ENCODE measurements around the gene TSSK3.

The TSSK3 gene

GRCh38 chr1:32413507-32414185 is 51.3 kb downstream of the TSSK3 start:
- Mint-ChIP-seq H3K4me1 (no peaks in the 10 kb centered on the region), H3K9me3 (peaks cover 32% of the 10 kb centered on the region), H3K4me3 (no peak overlapping the region), H3K27me3 (ENCODE audit: low read depth) (no peaks in the 10 kb centered on the region), H3K36me3 (ENCODE audit: low read depth) (peaks cover 4% of the 10 kb centered on the region), H3K27ac (no peak overlapping the region)
- peak in 2 of 3 experiments; percentile 10 to 29 for TF ChIP-seq CTCF (IDR thresholded peaks at IDR 0.05; ENCODE audit: unreplicated experiment in 3 of 3)

All from nephron (organoid).